Astrocyte (in vitro differentiated cells and primary cell): Measurements from ENCODE around the gene MBNL1.

ENCODE experiments used
- EZH2 ChIP-seq: IDR thresholded peaks from 2 replicates; pipeline ENCODE4 v1.6.1; 2012; ENCODE audit warnings: mild to moderate bottlenecking, low read length, inconsistent platforms; ENCODE audit not compliant: insufficient read depth
- TF ChIP-seq, protein P1 (sequence below): IDR thresholded peaks from 2 replicates; pipeline ENCODE4 v1.5.1; 2011; ENCODE audit warnings: low read depth, mild to moderate bottlenecking, inconsistent platforms, low read length, moderate library complexity; ENCODE audit not compliant: insufficient read depth

DNA sequence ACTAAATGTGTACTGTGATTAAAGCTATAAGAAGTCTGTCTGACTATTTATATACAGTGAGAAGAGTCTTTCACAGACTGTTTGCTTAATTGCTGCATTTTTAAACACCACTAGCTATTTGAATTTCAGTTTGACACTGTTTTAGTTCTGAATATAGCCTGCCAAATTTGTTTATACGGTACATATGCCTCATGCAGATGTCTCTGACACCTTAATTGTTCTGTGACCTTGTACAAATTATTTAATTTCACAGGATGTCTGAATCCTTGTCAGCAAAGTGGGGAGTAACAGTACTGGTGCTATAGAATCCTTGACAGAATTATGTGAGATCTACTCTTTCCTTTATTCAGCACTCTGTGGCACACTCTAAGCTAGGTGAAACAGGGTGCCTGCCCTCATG lies 125.5 kb downstream of the MBNL1 start:
- TF ChIP-seq, protein P1, sequence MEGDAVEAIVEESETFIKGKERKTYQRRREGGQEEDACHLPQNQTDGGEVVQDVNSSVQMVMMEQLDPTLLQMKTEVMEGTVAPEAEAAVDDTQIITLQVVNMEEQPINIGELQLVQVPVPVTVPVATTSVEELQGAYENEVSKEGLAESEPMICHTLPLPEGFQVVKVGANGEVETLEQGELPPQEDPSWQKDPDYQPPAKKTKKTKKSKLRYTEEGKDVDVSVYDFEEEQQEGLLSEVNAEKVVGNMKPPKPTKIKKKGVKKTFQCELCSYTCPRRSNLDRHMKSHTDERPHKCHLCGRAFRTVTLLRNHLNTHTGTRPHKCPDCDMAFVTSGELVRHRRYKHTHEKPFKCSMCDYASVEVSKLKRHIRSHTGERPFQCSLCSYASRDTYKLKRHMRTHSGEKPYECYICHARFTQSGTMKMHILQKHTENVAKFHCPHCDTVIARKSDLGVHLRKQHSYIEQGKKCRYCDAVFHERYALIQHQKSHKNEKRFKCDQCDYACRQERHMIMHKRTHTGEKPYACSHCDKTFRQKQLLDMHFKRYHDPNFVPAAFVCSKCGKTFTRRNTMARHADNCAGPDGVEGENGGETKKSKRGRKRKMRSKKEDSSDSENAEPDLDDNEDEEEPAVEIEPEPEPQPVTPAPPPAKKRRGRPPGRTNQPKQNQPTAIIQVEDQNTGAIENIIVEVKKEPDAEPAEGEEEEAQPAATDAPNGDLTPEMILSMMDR = no peak
- no peak for TF ChIP-seq EZH2
